Heart right ventricle (tissue), 16 donors: ENCODE data around the gene ZSCAN2. TPM values are rescaled to one million over a fixed set of nuclear protein-coding genes. Genes with fewer than 3 reads are reported as not detected.

Experiments used
- ATAC-seq, 8 donors: fragments of 200-7000 bp; cut with Tn5 transposase; one replicate each; pipeline ENCODE4 v1.9.1; 2020; ENCODE audit warnings: mild to moderate bottlenecking in 8 of 8, moderate library complexity in 8 of 8, moderate number of reproducible peaks in 1 of 8
- DNase-seq, 2 donors: peaks; one replicate each; pipeline ENCODE4 v3.0.0-alpha.2; 2020
- H3K27ac ChIP-seq, 10 donors: fragments of 200-600 bp; sonication (generic) in 2 of 10; one replicate each; pipeline versions ENCODE4 v1.5.0 to v1.8.0; 2020 to 2022; ENCODE audit warnings: mild to moderate bottlenecking in 3 of 10
- H3K27me3 ChIP-seq, 7 donors: fragments of 200-600 bp; one replicate each; pipeline ENCODE4 v1.8.0; 2021 to 2022; ENCODE audit warnings: mild to moderate bottlenecking in 2 of 7
- H3K36me3 ChIP-seq, 9 donors: fragments of 200-600 bp; sonication (generic) in 1 of 9; one replicate each; pipeline versions ENCODE4 v1.5.0 to v1.8.0; 2020 to 2022; ENCODE audit warnings: mild to moderate bottlenecking in 2 of 9
- H3K4me1 ChIP-seq, 9 donors: fragments of 200-600 bp; sonication (generic) in 1 of 9; one replicate each; pipeline versions ENCODE4 v1.5.0 to v1.8.0; 2020 to 2022; ENCODE audit warnings: mild to moderate bottlenecking in 4 of 9
- H3K4me3 ChIP-seq, 10 donors: fragments of 200-600 bp; sonication (generic) in 2 of 10; one replicate each; pipeline versions ENCODE4 v1.5.0 to v1.8.0; 2020 to 2022; ENCODE audit warnings: mild to moderate bottlenecking in 7 of 10, moderate library complexity in 2 of 10
- H3K9me3 ChIP-seq, 11 donors: fragments of 200-600 bp in 10 of 11; sonication (generic) in 2 of 11; one replicate each; pipeline versions ENCODE4 v1.5.0 to v1.8.0; 2013 to 2022; ENCODE audit warnings: mild to moderate bottlenecking in 2 of 11, control low read depth in 1 of 11, moderate library complexity in 1 of 11
- WGBS, 2 donors: extraction: QIAGEN DNeasy Blood & Tissue Kit; methylation state at CpG; one replicate each; pipeline ENCODE4 v1.1.7; 2013; ENCODE audit warnings: inconsistent platforms in 1 of 2; 5-methylcytosine and 5-hydroxymethylcytosine counted together
- intact Hi-C, 10 donors: fragments of 100-400 bp; cut with DNase I; formaldehyde crosslinking; loops; one replicate each; pipeline versions ENCODE4 v1.11.1 to v1.14.2; 2022
- polyA plus RNA-seq, 2 donors: library from polyadenylated mRNA; stranded (reverse); fragments of 200-250 nt; gene quantifications; one replicate each; pipeline ENCODE4 v1.2.3, GENCODE V29; 2013
- total RNA-seq, 10 donors: library from RNA; stranded (reverse); fragmentation: NEBNext Ultra II Directional in 3 of 10; extraction: Animal tissue kit (Norgen Biotek cat#: 25700) in 3 of 10; gene quantifications; one replicate each; pipeline versions ENCODE4 v1.2.1 to v1.2.4, GENCODE V29; 2021 to 2023
- TF ChIP-seq, protein P1 (sequence below), 9 donors: fragments of 200-600 bp; sonication (generic) in 2 of 9; IDR thresholded peaks; one replicate each; pipeline versions ENCODE4 v1.5.0 to v1.8.0; 2021 to 2022; ENCODE audit warnings: antibody characterized with exemption in 9 of 9, mild to moderate bottlenecking in 5 of 9, moderate library complexity in 1 of 9
- donor health status: Arrhythmogenic right ventricular cardiomyopathy.
- donor health status: ischemic (EF 13 %, LVEDD 7.1; RV severe dilation, severe dysfunction).
- donor health status: healthy with polysubstance abuse.
- donor health status: DM: no; HTN: yes; CAD: no.
- donor health status: DM: no; HTN: no; CAD: no.
- donor health status: ischemic (EF 25% LVEDD 6.9; RV normal size, moderate dysfunction).
- donor health status: ischemic (EF 25% LVEDD 5.7; RV mildly dilated, moderate dysfunction).
- donor health status: healthy.
- donor health status: DM: yes; HTN: yes; CAD: no.
- donor health status: Ischemic cardiomyopathy.
- donor health status: ischemic (EF 35%, LVEDD 5.7; RV mildly dilated, moderate dysfunction).
- donor health status: nonischemic (EF 11% LVEDD 7.7; RV severe dilation, severe dysfunction).
- donor health status: DM: yes; HTN: yes; CAD: no.
- donor health status: PGD.
- donor health status: ischemic (EF 29% LVEDD 5.4; RV normal size, mild dysfunction).
- donor health status: nonischemic (EF 23%, LVEDD 6.1; RV moderate dilation, normal function).

The ZSCAN2 gene
- total and polyA plus RNA-seq, 12 donors: 3.7 to 8.1 (median 5.7) TPM

- Histone ChIP-seq H3K4me3 (peak overlapping the region in 9 of 10 donors; percentile 57 to 75 (median 69)), H3K4me1 (peaks cover 5 to 34% (median 19%) of the 10 kb centered on the region in 9 donors), H3K27ac (peak overlapping the region in 9 of 10 donors; percentile 69 to 88 (median 76)), H3K9me3 (no peaks in the 10 kb centered on the region), H3K27me3 (no peaks in the 10 kb centered on the region), H3K36me3 (peaks cover 0 to 18% (median 0%) of the 10 kb centered on the region in 9 donors)
- TF ChIP-seq, protein P1, sequence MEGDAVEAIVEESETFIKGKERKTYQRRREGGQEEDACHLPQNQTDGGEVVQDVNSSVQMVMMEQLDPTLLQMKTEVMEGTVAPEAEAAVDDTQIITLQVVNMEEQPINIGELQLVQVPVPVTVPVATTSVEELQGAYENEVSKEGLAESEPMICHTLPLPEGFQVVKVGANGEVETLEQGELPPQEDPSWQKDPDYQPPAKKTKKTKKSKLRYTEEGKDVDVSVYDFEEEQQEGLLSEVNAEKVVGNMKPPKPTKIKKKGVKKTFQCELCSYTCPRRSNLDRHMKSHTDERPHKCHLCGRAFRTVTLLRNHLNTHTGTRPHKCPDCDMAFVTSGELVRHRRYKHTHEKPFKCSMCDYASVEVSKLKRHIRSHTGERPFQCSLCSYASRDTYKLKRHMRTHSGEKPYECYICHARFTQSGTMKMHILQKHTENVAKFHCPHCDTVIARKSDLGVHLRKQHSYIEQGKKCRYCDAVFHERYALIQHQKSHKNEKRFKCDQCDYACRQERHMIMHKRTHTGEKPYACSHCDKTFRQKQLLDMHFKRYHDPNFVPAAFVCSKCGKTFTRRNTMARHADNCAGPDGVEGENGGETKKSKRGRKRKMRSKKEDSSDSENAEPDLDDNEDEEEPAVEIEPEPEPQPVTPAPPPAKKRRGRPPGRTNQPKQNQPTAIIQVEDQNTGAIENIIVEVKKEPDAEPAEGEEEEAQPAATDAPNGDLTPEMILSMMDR (IDR thresholded peaks at IDR 0.05): no peak
- 53 to 61% methylated on average over 7 of the region's 7 CpGs for WGBS, 2 donors
- intact Hi-C loops: loop anchor here in 7 of 10 donors (5.0 to 10.0 kb wide), 9 partner anchors 43 to 276 kb away; partner anchors contain the start of genes ALPK3 (in 3 of the 7) and SEC11A (in 2 of the 7)
- no peak for ATAC-seq
- no peak for DNase-seq
Observed at GRCh38 chr15:84658788-84659411, 58.1 kb downstream of the ZSCAN2 start.

DNA sequence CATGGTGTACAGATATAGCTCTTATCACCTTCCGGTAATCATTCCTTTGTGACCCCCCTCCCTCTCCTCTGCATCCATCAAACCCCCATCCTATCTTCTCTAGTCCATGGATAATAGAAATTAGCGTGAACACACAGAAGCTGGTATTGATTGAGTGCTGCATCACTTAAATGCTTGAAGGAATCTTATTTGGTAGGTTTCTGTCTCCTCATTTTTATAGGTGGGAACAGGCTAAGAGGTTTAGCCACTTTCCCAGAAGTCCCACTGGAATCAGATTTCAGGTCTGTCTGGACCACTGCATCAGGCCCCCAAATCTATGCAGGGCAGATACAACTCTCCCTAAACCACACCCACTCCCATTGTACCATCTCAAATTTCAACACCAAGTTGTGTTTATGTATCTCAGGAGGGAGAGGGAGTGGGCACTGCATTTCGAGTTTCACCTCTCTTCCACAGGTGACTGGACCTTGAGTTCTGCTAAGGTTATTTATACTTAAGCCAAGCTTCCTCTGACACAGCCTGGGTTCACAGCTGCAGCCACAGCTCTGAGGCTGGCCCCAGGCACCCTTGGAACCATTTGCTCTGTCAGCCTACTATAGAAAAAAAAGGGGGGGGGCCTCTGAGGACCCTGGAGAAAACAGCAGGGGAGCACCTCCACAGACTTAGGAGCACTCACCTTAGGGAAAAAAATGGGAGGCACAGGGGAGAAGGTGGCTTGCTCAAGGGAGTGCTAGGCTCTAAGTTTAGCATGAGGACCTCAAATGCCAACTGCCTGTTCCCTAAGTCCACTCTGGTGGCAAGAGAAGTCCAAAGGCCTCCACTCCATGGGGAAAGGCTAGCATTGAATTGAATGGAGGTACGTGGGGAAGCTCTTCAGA is 59.3 kb downstream of the ZSCAN2 start:
- TF ChIP-seq, protein P1 (IDR thresholded peaks at IDR 0.05): no peak
- 77 to 86% methylated on average over 4 of the region's 4 CpGs for WGBS, 2 donors

DNA sequence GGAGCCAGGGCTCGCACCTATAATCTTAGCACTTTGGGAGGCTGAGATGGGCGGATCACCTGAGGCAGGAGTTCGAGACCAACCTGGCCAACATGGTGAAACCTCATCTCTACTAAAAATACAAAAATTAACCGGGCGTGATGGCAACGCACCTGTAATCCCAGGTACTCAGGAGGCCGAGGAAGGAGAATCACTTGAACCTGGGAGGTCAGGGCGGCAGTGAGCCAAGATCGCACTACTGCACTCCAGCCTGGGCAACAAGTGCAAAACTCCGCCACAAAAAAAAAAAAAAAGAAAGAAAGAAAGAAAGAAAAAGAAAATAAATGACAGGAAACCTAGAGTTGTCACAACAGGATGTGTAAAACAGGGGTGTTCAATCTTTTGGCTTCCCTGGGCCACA is 60.2 kb downstream of the ZSCAN2 start:
- 97% methylated on average over 10 of the region's 10 CpGs for WGBS, 2 donors
- Histone ChIP-seq H3K4me3 (no peak overlapping the region), H3K36me3 (peaks cover 0 to 39% (median 7%) of the 10 kb centered on the region in 9 donors), H3K27ac (no peak overlapping the region), H3K27me3 (no peaks in the 10 kb centered on the region), H3K9me3 (no peaks in the 10 kb centered on the region), H3K4me1 (peaks cover 0 to 20% (median 10%) of the 10 kb centered on the region in 9 donors)
- intact Hi-C loops: loop anchor here in 1 of 10 donors (10.0 kb wide), 1 partner anchor 114 kb away; no protein-coding TSS in a partner anchor
- DNase-seq (no peak), ATAC-seq (no peak)
- TF ChIP-seq, protein P1 (IDR thresholded peaks at IDR 0.05): no peak

More for the DNA sequence above, 59.3 kb downstream of the ZSCAN2 start:
- Histone ChIP-seq H3K4me1 (peaks cover 4 to 26% (median 17%) of the 10 kb centered on the region in 9 donors), H3K27ac (no peak overlapping the region), H3K27me3 (no peaks in the 10 kb centered on the region), H3K9me3 (no peaks in the 10 kb centered on the region), H3K4me3 (no peak overlapping the region), H3K36me3 (peaks cover 0 to 30% (median 2%) of the 10 kb centered on the region in 9 donors)
- no peak for ATAC-seq
- intact Hi-C loops: loop anchor here in 7 of 10 donors (5.0 to 10.0 kb wide), 10 partner anchors 42 to 275 kb away; partner anchors contain the start of genes ALPK3 (in 3 of the 7) and SEC11A (in 2 of the 7)
- no peak for DNase-seq

GRCh38 chr15:84666373-84666772 is 65.6 kb downstream of the ZSCAN2 start:
- intact Hi-C loops: loop anchor here in 1 of 10 donors (10.0 kb wide), 1 partner anchor 108 kb away; no protein-coding TSS in a partner anchor
- 84 to 94% methylated on average over 2 of the region's 2 CpGs for WGBS, 2 donors
- no peak for DNase-seq
- no peak overlapping the region for H3K27ac ChIP-seq
- peaks cover 0 to 83% (median 19%) of the 10 kb centered on the region in 9 donors for H3K36me3 ChIP-seq
- TF ChIP-seq, protein P1 (IDR thresholded peaks at IDR 0.05): no peak
- ATAC-seq: no peak
- no peaks in the 10 kb centered on the region for H3K9me3 ChIP-seq
- H3K27me3 ChIP-seq: no peaks in the 10 kb centered on the region
- no peaks in the 10 kb centered on the region for H3K4me1 ChIP-seq
- H3K4me3 ChIP-seq: no peak overlapping the region
